Uterus (tissue), 4 donors: ENCODE measurements around the gene SND1. TPM values are rescaled to one million over a fixed set of nuclear protein-coding genes. Genes with fewer than 3 reads are reported as not detected.

Experiments used
- DNase-seq, 2 donors: peaks; one replicate each; pipeline ENCODE4 v3.0.0-alpha.2; 2019 to 2020
- H3K27ac ChIP-seq, 2 donors: fragments of 200-600 bp; sonication (generic); 1 replicate in 1 of 2; 2 replicates in 1 of 2; pipeline ENCODE4 v1.5.1; 2016 to 2018
- H3K27me3 ChIP-seq, 2 donors: fragments of 200-600 bp; sonication (generic); one replicate each; pipeline ENCODE4 v1.5.1; 2018 to 2019; ENCODE audit warnings: control low read depth in 1 of 2
- H3K36me3 ChIP-seq, 2 donors: fragments of 200-600 bp; sonication (generic); one replicate each; pipeline ENCODE4 v1.5.1; 2019; ENCODE audit warnings: control low read depth in 1 of 2
- H3K4me1 ChIP-seq, 2 donors: fragments of 200-600 bp; sonication (generic); one replicate each; pipeline ENCODE4 v1.5.1; 2018 to 2019; ENCODE audit warnings: control low read depth in 1 of 2
- H3K4me3 ChIP-seq, 2 donors: fragments of 200-600 bp; sonication (generic); 1 replicate in 1 of 2; 2 replicates in 1 of 2; pipeline ENCODE4 v1.5.1; 2018 to 2019; ENCODE audit warnings: mild to moderate bottlenecking in 1 of 2
- H3K9me3 ChIP-seq, 2 donors: fragments of 200-600 bp; sonication (generic); one replicate each; pipeline ENCODE4 v1.5.1; 2019; ENCODE audit warnings: control low read depth in 1 of 2
- POLR2A ChIP-seq, 2 donors: fragments of 450-650 bp; IDR thresholded peaks; one replicate each; pipeline ENCODE4 v1.6.1; 2016; ENCODE audit warnings: antibody characterized with exemption in 2 of 2, mild to moderate bottlenecking in 1 of 2, moderate library complexity in 1 of 2
- intact Hi-C: fragments of 100-400 bp; cut with DNase I; formaldehyde crosslinking; loops from one replicate; pipeline ENCODE4 v1.15.1; 2023; ENCODE audit warnings: low total_unique reads
- total RNA-seq, 4 donors: library from RNA; depleted of rRNA in 3 of 4; stranded (reverse); fragments of >200 nt in 3 of 4; gene quantifications; one replicate each; pipeline versions ENCODE4 v1.1.0 to v1.2.4, GENCODE V29; 2014 to 2023
- TF ChIP-seq, protein P1 (sequence below), 4 experiments: fragments of 200-600 bp in 2 of 4; fragments of 450-650 bp in 2 of 4; sonication (generic) in 2 of 4; IDR thresholded peaks; one replicate each; pipeline ENCODE4 v1.5.1; 2016 to 2019; ENCODE audit warnings: antibody characterized with exemption in 4 of 4, mild to moderate bottlenecking in 2 of 4, moderate library complexity in 1 of 4
- donor health status: DM: yes; HTN: yes; CAD: no.

The SND1 gene
- total RNA-seq, 4 donors from 2014 or later: 54.8 to 192 (median 117) TPM

DNA sequence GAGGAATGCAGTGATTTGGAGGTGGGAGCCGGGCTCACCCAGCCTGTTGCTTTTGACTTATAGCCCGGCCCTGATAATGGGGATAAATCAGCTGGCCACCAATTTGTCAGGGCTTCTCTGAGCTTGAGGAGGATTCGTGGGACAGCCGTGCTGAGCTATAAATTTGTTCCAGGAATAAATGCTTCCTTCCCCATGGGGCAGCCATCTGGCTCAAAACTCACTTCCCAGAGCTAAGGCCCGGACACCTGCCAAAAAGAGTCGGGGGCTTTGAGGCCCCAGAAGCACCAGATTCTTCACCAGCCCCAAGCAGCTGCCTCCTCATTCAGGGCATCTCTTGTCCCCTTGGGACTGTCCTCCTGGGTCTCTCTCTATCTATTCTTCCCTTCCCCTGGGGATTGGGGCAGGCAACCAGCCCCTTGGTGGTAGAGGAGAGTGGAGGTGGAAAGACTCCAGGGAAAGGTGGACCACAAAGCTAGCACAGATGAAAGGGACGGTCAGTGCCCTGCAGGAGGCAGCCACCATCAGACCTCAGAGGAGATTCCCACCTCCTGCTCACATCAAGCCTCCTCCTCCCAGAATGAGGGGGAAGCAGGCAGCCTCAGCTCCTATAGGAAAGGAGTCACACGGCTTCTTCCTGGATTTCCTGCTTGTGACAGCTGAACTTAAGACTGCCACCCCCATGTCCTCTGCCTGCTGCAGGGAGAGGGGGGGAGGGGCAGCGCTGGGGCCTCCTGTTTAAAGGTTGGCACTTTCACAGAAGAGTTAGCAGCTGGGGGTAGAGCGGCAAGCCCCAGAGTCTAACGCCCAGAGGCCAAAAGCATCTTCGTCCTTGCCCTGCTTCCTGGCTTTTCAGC lies 423.5 kb downstream of the SND1 start:
- Histone ChIP-seq H3K27me3 (no peaks in the 10 kb centered on the region), H3K27ac (no peak overlapping the region), H3K9me3 (no peaks in the 10 kb centered on the region), H3K4me3 (no peak overlapping the region), H3K36me3 (no peaks in the 10 kb centered on the region), H3K4me1 (no peaks in the 10 kb centered on the region)
- DNase-seq: no peak
- intact Hi-C loops: no loop called here
- no peak for TF ChIP-seq POLR2A (IDR thresholded peaks at IDR 0.05)
- TF ChIP-seq, protein P1, sequence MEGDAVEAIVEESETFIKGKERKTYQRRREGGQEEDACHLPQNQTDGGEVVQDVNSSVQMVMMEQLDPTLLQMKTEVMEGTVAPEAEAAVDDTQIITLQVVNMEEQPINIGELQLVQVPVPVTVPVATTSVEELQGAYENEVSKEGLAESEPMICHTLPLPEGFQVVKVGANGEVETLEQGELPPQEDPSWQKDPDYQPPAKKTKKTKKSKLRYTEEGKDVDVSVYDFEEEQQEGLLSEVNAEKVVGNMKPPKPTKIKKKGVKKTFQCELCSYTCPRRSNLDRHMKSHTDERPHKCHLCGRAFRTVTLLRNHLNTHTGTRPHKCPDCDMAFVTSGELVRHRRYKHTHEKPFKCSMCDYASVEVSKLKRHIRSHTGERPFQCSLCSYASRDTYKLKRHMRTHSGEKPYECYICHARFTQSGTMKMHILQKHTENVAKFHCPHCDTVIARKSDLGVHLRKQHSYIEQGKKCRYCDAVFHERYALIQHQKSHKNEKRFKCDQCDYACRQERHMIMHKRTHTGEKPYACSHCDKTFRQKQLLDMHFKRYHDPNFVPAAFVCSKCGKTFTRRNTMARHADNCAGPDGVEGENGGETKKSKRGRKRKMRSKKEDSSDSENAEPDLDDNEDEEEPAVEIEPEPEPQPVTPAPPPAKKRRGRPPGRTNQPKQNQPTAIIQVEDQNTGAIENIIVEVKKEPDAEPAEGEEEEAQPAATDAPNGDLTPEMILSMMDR (IDR thresholded peaks at IDR 0.05): no peak

DNA sequence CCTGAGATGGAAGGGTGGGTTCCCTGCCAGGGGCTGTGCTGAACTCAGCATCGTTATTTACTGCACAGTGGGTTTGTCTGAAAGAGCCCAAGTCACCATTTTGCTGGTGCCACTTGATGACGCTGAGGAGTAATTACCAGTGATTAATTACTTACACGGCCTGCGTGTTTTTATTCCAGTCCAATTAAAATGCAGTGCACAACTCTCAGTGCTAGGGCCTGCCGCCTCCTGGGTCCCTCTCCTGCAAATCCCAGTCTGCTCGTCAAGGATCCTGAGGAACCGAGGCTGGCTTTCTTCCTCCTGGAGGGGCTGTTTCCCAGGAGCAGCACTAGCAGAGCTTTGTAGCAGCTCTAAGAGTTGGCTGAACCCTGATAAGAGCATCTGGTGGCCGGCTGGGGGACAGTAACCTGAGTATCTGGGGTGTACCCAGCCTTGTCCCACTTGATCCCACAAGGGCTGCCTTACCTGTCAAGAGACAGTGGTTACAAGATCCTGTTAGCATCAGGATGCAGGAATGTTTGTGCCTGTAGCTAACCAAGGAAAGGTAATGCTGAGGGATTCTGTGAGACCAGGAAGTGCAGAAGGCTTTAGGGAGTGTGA lies 424.3 kb downstream of the SND1 start:
- no peaks in the 10 kb centered on the region for H3K9me3 ChIP-seq
- no peaks in the 10 kb centered on the region for H3K27me3 ChIP-seq
- DNase-seq: no peak
- H3K4me1 ChIP-seq: no peaks in the 10 kb centered on the region
- H3K36me3 ChIP-seq: no peaks in the 10 kb centered on the region
- H3K27ac ChIP-seq: no peak overlapping the region
- intact Hi-C loops: no loop called here
- no peak for TF ChIP-seq POLR2A (IDR thresholded peaks at IDR 0.05)
- TF ChIP-seq, protein P1 (IDR thresholded peaks at IDR 0.05): no peak
- H3K4me3 ChIP-seq: no peak overlapping the region

- peak in 1 of 2 donors; percentile 42 for DNase-seq
- no peaks in the 10 kb centered on the region for H3K27me3 ChIP-seq
- no peaks in the 10 kb centered on the region for H3K36me3 ChIP-seq
- intact Hi-C loops: no loop called here
- no peak overlapping the region for H3K4me3 ChIP-seq
- H3K27ac ChIP-seq: no peak overlapping the region
- TF ChIP-seq POLR2A (IDR thresholded peaks at IDR 0.05): no peak
- TF ChIP-seq, protein P1 (IDR thresholded peaks at IDR 0.05): no peak
- no peaks in the 10 kb centered on the region for H3K9me3 ChIP-seq
- no peaks in the 10 kb centered on the region for H3K4me1 ChIP-seq
Observed at GRCh38 chr7:128076796-128077271, 424.8 kb downstream of the SND1 start.

DNA sequence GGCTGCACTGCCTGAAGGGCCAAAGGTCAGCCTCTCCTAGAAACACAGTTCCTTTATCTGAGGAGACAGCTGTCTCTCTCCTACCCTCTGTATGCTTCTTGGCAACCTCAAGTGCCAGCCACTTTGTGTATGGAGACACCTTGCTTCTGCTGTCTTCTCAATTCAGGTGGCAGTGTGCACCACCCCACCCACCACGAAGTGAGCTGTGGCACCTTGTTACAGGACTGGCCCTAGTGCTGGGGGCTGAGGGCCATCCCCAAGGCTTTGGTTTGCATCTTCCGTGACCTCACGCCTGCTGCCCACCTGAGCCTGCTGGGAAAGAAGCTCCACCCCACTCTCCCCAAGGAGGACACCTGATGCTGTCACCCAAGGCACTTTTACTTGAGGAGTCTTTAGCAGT lies 426.3 kb downstream of the SND1 start:
- no peak overlapping the region for H3K4me3 ChIP-seq
- H3K36me3 ChIP-seq: no peaks in the 10 kb centered on the region
- TF ChIP-seq POLR2A (IDR thresholded peaks at IDR 0.05): no peak
- TF ChIP-seq, protein P1 (IDR thresholded peaks at IDR 0.05): no peak
- no peaks in the 10 kb centered on the region for H3K9me3 ChIP-seq
- H3K27me3 ChIP-seq: no peaks in the 10 kb centered on the region
- no peak for DNase-seq
- intact Hi-C loops: no loop called here
- no peak overlapping the region for H3K27ac ChIP-seq
- no peaks in the 10 kb centered on the region for H3K4me1 ChIP-seq

- H3K4me3 ChIP-seq: no peak overlapping the region
- H3K27me3 ChIP-seq: no peaks in the 10 kb centered on the region
- TF ChIP-seq, protein P1 (IDR thresholded peaks at IDR 0.05): no peak
- TF ChIP-seq POLR2A (IDR thresholded peaks at IDR 0.05): no peak
- intact Hi-C loops: no loop called here
- H3K9me3 ChIP-seq: no peaks in the 10 kb centered on the region
- no peak overlapping the region for H3K27ac ChIP-seq
- H3K4me1 ChIP-seq: no peaks in the 10 kb centered on the region
- no peak for DNase-seq
- H3K36me3 ChIP-seq: no peaks in the 10 kb centered on the region
Observed at GRCh38 chr7:128080169-128080568, 428.2 kb downstream of the SND1 start.
